GM18520 (cell line): ENCODE results near the gene PAX8.
"Not testable (repeated sequence)": the region's sequence is repeated elsewhere in the genome, so short reads cannot be mapped to it uniquely, and the experiment has no call there.

Experiments used
- ATAC-seq: cut with Tn5 transposase; IDR thresholded peaks from one replicate; pipeline ENCODE4 v1.9.1; 2021; ENCODE audit not compliant: unreplicated experiment

Gene PAX8

GRCh38 chr2:113291191-113291590 lies 12.5 kb upstream of the PAX8 start:
- ATAC-seq: no peak

DNA sequence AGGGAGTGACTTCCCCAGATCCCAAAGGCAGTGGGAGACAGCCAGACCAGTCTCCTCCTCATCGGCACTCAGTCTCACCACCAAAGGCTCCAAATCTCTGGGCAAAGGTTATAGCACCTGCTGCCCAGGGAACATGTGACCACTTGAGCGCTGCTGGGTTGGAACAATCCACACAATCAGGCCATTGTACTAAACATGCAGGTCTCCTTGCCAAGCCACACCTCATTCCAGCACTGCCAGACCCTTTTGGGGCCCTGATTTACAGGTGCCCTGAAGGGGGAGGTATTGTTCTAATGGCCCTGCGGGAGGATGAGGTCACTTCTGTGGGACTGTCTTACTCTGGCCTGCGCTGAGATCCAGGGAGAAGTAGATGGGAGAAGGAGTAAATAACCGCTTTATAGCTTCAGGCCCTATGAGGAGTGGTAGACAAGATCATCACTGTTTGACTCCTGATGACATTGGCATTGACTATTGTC lies 10.0 kb upstream of the PAX8 start:
- not testable (repeated sequence) for ATAC-seq

DNA sequence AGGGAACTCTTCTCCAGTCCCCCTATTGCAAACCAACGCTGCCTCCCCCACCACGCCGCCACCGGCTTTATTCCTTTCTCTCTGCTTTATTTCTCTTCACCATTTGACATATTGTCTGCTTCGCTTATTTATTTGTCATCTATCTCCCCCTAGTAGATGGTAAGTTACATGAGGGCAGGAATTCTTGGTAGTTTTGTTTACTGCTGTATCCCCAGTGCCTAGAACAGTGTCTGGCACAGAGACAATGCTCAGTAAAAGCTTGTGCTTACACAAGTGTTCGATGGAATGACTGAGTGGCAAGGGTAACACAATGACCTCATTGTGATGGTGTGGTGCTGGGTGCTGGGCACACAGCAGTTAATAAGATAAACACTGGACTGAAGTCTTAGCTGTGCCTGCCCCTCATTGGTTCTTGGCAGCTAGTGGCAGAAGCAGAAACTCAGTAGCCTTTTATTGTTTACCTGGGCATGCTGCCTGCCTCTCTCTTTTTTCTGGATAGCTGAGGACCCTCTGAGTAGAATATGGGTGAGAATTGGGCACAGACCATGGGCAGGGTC lies 9.5 kb upstream of the PAX8 start:
- not testable (repeated sequence) for ATAC-seq

DNA sequence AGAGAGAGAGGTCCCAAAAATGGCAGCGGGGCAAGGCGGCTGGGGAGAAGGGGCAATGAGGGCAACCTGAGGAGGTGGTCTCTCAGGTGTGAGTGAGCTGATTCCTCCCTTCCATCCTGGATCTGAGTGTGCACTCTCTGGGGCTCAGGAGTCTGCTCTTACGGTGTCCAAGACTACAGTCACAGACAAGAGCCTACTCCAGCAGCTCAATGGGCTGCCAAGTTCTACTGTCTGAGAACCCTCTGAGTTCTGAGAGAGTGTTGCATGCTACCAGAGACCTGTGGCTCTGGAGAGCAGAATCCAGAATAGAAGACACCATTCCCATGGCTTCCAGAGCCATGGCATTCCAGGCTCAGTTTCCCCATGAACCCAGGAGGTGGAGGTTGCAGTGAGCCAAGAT lies 7.1 kb upstream of the PAX8 start:
- no peak for ATAC-seq

- ATAC-seq: not testable (repeated sequence)
Measured at GRCh38 chr2:113284999-113285398, 6.3 kb upstream of the PAX8 start.

GRCh38 chr2:113284476-113284875 lies 5.8 kb upstream of the PAX8 start:
- no peak for ATAC-seq

DNA sequence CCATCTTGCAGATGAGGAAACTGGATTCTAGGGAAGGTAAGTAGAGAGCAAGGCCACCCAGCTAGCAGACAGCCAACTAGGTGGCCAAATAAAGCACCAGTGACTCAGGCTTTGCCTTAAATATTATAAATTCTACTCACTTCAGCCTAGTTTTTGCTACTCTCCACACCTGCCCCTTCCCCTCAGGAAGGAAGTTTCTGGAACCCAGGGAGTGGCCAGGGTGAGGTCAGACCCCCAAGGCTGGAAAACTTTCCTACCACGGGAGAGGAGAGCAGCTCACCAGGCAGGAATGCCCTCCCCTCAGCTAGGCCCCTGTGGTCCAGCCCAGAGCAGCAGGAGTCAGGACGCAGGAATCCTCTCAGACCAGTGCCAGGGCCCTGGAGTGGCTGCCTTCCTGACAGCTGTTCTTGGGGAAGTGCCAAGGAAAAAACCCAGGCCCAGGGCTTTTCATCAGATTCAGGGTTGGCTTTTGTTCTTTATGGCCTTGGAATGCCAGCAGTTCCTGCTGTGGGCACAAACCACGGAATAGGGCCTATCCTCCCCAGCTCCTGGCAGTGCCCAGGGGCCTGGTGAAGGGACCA lies 5.1 kb upstream of the PAX8 start:
- ATAC-seq: no peak

DNA sequence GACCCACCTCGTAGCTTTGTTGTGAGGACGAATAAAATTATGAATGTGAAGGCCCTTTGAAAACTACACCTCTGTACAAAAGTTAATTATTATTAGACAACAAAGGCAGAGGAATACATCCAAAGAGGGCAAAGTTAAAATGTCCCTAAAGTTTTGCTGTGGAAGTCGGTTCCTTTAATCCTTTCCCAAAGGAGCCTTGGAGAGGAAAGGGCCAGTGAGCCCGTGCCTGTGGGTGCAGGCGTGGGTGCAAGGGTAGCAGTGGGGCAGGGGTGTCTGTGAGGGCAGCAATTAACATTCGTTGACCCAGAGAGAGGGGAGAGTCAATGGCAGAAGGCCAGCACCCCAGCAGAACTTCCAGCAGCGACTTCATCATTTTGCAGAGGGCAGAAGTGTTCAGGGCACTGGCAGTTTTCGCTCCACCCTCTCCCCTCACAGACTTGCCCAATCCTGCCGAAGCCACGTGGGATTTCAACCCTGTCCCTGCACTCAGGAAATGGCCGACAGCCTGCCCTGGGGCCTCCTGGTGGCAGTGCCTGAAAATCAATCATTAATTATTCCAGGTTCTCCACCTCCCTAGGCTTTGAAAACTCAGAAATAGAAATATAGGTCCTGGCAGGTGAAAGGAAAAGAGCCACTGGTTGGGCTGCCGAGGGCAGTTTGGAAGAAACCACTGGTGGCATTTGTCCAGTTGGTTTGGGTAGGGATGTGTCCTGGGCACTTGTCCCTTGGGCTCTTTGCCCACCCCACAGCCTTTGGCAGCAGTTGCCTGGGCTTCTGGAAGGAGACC lies 4.2 kb upstream of the PAX8 start:
- ATAC-seq: no peak

DNA sequence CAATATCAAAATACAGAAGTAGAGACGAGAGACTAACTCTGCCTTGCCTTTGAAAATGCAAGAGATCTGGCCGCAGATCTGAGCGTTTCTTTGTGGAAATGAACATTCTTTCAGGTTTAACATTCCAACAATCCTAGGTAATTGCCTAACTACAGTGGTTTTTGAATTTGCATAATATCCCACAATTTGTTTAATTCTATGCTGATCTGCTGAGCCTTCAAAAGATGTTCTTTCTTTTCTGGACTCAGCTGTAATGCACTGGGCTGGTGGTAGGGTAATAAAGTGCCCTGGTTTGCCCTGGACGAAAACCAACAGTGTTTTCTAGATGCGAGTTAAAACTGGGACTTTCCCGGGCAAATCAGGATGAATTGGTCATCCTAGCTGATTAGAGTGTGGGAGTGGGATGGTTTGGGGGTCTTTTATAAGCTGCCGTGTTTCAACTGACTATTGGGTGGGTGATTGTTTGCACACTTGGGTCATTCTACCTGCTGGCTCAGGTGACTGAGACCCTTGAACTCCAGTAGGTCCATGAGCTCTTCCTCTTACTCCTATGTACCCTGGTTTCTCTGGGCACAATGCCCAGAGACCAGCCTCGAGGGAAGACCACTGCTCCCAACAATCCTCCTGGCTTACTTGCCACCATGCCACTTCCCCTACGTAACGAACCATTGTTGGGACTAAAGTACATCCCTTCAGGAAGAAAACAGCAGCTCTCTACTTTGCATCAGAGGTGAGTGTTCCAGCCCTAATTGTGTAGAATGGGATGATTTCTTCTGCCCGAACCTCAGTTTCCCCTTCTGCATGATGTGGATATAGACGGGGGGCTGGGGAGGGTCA lies 3.4 kb upstream of the PAX8 start:
- ATAC-seq: no peak

- ATAC-seq: no peak
Measured at GRCh38 chr2:113278073-113278741, 514 bp downstream of the PAX8 start.

- no peak for ATAC-seq
Measured at GRCh38 chr2:113277474-113278072, 1.1 kb downstream of the PAX8 start.

- ATAC-seq: no peak
Measured at GRCh38 chr2:113276761-113277425, 1.8 kb downstream of the PAX8 start.

GRCh38 chr2:113276216-113276760 lies 2.4 kb downstream of the PAX8 start:
- ATAC-seq: no peak

DNA sequence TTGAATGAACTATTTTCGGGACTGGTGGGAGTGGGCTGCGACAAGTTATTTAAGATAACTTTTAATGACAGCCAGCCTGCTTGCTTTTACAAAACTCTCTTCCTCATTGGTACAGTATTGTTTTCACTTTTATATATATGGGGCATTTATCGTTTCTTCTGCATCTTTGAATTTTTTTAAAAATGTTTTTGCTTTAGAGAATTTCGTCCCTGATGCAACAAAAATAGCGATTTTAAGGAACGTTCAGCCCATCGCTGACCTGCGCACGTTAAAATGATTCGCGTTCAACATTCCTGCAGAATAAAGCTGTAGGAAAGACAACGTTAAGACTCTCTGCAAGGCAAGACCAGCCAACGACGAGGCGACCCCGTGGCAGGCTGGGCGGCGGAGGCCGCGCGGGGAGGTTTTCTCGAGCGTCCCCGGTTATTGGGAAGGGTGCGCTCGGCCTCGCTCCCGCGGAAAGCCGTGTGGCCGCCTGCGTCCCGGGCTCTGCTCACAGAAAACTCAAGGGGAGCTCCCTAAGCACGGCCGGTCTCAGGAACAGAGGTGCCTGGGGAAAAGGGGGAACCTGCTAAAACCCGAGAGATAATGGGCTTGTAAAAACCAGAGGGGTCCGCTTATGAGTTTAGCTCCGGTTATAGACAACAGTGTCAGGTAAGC lies 3.0 kb downstream of the PAX8 start:
- ATAC-seq: no peak

GRCh38 chr2:113274432-113274831 lies 4.3 kb downstream of the PAX8 start:
- no peak for ATAC-seq

- no peak for ATAC-seq
Measured at GRCh38 chr2:113273981-113274380, 4.7 kb downstream of the PAX8 start.

DNA sequence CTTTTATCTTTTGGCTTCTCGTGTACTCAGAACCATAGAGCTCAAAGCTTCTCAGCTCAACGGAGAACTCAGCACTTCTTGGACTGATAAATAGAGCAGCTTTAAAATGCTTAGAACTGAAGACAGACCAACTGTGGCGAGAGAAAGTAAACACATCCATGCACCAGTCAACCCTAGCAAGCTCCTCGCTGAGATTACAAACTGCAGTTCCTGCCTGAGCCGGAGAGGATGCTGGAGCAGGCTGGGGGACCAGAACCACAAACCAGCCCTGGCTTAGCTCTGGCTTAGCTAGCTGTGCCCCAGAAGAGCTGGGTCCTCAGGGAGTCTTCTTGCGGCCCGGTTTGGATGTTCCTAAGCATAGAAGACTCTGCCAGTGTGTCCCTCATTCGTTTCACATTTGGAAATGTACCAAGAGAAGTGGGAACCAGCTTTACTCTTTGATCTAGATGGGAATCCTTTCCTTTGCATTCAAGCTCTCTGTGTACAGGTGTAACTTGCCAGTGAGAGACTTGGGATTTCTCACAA lies 5.6 kb downstream of the PAX8 start:
- ATAC-seq: no peak

GRCh38 chr2:113272477-113272876 lies 6.2 kb downstream of the PAX8 start:
- no peak for ATAC-seq
